Astrocyte (in vitro differentiated cells and primary cell): ENCODE data around the gene MLLT11.

Experiments
- EZH2 ChIP-seq: IDR thresholded peaks from 2 replicates; pipeline ENCODE4 v1.6.1; 2012; ENCODE audit warnings: mild to moderate bottlenecking, low read length, inconsistent platforms; ENCODE audit not compliant: insufficient read depth
- TF ChIP-seq, protein P1 (sequence below): IDR thresholded peaks from 2 replicates; pipeline ENCODE4 v1.5.1; 2011; ENCODE audit warnings: low read depth, mild to moderate bottlenecking, inconsistent platforms, low read length, moderate library complexity; ENCODE audit not compliant: insufficient read depth

DNA sequence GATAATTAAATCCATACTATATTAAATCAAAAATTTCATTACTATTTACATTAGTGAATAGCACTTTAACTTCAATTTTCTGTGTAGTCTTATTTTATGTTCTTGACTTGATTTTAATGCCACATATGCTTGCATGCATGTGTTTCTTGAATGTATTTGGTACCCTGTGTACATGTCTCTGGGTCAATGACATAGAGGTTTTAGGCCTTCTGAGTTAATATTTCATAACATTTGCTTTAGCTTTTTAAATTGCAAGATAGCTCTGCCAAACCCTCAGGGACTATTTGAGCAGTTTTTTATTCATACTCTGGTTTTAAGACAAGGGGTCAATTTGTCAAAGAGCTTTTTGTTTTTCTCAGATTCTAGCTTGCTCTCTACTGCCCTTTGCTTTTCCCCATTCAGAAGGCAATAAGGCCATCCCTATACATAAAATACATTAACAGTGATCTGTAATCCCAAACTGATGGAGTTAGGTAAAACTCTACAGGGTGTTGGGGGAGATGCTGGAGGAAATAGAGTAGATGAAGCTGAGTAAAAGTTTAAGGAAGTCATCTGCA is 5.0 kb downstream of the MLLT11 start:
- TF ChIP-seq, protein P1, sequence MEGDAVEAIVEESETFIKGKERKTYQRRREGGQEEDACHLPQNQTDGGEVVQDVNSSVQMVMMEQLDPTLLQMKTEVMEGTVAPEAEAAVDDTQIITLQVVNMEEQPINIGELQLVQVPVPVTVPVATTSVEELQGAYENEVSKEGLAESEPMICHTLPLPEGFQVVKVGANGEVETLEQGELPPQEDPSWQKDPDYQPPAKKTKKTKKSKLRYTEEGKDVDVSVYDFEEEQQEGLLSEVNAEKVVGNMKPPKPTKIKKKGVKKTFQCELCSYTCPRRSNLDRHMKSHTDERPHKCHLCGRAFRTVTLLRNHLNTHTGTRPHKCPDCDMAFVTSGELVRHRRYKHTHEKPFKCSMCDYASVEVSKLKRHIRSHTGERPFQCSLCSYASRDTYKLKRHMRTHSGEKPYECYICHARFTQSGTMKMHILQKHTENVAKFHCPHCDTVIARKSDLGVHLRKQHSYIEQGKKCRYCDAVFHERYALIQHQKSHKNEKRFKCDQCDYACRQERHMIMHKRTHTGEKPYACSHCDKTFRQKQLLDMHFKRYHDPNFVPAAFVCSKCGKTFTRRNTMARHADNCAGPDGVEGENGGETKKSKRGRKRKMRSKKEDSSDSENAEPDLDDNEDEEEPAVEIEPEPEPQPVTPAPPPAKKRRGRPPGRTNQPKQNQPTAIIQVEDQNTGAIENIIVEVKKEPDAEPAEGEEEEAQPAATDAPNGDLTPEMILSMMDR = no peak
- no peak for TF ChIP-seq EZH2
